ENCODE data around the gene HNRNPLL.
A peak's percentile ranks its signal among the peaks of the same experiment; 100 is the strongest.

HNRNPLL gene

DNA sequence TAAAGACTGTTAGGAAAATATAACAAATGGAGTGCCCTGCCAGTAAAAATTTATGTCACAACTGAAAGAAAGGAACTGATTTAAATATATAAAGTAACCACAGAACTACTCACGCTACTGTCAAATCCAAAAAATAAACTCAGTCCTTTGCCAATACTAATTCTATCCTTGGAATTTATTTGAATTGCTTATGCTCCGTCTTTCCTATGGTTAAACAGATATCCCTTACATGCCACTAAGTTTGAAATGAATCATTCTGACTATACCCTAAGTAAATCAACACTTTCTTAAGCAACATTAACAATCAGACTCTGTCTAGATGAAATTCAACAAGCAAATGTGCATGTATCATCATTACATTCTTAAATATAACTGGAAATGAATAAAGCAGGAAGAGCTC, 9.8 kb downstream of the HNRNPLL start:
- DNase-seq (ENCODE audit: low spot score), result no peak

DNA sequence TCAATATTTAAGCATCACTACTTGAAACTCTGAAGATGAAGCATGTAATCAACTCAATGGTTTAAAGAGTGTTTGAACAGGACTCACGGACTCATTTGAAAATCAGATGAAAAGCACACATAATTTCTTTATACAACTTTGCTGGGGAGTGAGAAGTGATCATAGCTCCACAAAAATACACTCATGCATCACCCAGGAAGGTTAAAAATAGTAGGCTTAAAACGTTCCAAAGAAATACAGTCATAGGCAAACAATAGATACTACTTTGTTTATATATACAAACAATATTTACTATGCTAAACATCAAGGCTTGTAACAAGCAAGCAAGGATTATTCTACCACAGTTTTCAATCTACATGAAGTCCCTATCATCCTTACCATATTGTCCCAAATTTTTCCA, 11.6 kb downstream of the HNRNPLL start:
- DNase-seq (ENCODE audit: low spot score), result no peak

GRCh38 chr2:38590053-38590452, 12.7 kb downstream of the HNRNPLL start:
- DNase-seq (ENCODE audit: low spot score), result no peak

DNA sequence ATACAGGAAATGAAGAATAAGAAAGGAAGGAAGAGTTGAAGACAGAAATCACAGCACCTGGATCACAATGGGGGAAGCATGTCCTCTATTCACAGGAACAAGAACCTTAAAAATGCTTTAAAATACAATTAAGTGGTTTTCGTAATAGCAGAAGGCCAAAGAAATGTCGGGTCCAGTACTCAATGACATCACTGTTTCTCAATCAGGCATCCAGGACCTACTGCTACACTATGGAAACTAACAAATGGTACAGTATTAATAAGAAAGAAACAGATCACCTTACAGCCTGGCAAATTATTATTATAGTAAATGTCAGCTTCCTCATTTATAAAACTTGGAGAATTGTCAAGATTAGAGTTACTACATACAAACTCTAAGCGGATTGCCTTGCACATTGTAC, 15.8 kb downstream of the HNRNPLL start:
- DNase-seq (ENCODE audit: low spot score), result no peak

- no peak for DNase-seq (ENCODE audit: low spot score)
Observed at GRCh38 chr2:38584881-38585280, 17.8 kb downstream of the HNRNPLL start.

- DNase-seq (ENCODE audit: low spot score), result no peak
Observed at GRCh38 chr2:38583994-38584393, 18.7 kb downstream of the HNRNPLL start.

DNA sequence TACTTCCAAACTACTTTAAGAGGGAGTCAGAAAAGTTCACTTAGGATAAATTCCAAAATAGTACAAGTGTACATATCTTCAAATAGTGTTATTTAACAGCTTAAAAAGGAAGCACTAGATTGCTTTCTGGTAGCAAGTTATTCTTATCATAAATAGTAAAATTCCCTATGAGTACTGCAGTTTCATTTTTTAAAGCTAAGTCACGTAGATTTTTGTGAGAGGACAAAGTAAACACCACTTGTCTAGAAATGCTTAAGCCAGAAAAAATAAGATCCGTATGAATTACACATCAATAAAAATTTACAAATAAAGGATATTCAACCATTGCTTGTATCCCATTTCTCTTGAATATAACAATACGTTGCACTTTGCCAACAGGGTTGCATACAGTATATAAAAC, 19.2 kb downstream of the HNRNPLL start:
- DNase-seq (ENCODE audit: low spot score), result no peak

GRCh38 chr2:38581193-38582147, 21.3 kb downstream of the HNRNPLL start:
- DNase-seq (ENCODE audit: low spot score), result peak; percentile 84

DNA sequence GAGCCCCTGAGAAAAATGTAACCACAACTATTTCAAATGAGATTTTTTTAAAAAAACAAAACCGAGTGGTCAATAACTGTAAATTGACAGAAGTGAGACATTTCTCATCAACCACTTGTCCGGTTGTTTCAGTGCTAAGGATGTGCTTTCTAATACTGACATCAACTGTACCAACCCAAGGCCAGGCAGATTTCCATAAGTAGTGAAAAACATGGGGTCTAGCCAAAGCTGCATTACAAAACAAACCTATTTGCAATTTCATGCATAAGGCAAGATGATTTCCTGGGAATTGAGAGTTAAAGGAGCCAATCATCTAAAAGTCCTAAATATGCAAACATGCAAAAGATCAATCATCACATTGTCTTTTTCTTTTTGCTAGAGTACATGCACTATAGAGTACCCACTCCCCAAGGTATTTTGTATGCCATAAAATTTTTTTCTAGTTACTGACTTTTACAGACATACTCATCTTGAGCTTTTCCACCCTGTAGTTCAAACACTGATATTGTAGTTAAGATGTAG, 22.6 kb downstream of the HNRNPLL start:
- no peak for DNase-seq (ENCODE audit: low spot score)

DNA sequence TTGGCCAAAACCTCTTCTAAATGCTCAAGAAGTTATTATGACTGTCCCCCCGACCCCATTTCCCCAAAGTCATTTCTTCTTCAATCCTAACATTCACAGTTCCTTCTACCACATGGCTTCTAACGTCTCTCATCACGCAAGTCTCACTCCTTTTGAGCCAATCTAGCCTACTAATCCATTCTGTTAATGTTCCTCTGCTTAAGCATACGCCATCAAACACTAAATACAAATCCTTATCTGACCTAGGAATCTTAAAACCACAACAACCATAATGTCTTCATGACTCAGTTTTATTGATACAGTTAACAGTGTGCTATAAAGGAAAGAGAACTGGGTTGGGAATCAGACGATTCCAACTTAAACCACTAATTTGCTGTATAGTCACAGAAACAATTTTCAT, 23.9 kb downstream of the HNRNPLL start:
- no peak for DNase-seq (ENCODE audit: low spot score)

DNA sequence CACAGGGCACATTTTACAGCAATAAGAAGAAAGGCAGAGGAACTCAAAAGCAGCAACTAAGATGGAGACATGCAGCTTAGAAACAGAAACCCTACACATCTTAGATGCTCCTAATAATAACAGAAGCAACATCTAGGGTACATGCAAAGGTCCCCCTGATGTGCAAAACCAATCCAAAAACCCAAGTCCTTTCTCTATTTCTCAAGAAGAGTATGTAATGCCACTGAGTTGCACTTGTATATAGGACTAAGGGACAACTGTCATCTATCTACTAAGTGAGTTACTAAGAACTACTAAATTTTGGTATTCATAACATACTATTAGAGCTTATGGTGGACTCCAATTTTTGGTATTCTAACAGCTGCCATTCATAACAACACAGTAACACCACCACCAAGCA, 28.4 kb downstream of the HNRNPLL start:
- DNase-seq (ENCODE audit: low spot score), result no peak

- DNase-seq (ENCODE audit: low spot score), result no peak
Observed at GRCh38 chr2:38572167-38572566, 30.6 kb downstream of the HNRNPLL start.

- DNase-seq (ENCODE audit: low spot score), result no peak
Observed at GRCh38 chr2:38571193-38571592, 31.5 kb downstream of the HNRNPLL start.

DNA sequence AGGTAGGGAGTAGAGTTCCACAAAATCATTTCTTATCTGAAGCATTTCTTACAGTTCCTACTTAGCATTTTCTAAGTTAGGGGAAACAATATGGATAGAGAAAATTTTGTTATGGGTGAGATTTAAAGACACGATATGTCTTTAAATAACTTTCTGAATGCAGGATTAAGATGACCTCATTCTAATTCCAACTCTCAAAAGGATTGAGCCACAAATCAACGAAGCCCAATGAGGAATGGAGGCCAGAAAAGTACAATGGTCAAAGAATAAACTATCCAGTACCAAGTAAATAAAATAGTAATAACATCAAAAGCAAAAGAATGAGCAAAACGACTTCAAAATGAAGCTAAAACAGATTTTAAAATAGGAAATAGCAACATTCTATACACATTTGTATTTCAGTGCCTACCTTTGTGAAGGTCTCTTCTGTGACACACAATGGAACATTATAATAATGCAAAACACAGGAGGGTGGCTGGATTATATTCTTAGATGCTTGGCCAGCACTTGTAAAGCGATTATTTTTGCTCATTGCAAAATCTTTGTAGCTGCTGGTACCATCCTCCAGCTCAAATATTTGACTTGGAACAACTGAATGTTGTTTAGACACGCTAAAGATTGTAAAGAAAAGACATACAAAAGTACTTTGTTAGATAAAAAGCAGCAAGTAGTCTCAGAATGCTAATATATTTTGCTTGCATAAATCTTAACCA, 33.8 kb downstream of the HNRNPLL start:
- DNase-seq (ENCODE audit: low spot score), result no peak

- no peak for DNase-seq (ENCODE audit: low spot score)
Observed at GRCh38 chr2:38565333-38565732, 37.4 kb downstream of the HNRNPLL start.

DNA sequence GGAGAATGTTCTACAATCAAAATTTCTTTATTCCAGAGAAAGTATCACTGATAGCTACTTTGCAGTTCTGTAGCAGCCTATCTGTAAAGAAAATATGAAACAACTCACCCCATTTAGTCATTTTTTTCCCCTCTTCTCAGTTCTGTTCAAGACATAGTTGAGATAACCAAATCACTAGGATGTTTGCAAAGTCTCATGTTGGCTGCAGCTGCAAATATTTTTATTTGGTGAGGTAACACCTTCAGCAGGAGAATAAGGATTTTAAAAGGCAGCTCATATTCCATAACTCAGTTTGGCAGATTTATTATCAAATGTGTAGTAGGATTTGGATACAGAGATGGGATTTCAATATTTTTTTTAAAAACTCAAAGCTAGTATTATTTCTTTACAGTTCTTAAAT, 41.0 kb downstream of the HNRNPLL start:
- DNase-seq (ENCODE audit: low spot score), result no peak

DNA sequence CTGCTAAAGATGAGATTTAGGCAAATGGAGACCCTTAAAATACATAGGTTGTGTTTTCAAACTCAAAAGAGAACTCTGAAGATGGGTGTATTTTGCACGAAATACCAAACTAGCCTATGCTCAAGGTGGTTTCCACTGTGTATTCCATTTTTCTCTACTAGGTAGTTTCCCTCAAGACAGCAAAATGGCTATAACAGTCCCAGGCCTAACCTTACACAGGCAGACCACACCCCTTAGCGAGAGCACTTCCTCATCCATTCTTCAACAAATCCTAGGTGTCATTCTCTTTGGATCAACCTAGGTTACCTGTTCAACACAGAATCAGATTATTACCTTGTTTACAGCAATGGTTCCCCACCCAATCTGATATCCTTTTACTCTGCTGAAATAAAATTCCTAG, 42.6 kb downstream of the HNRNPLL start:
- no peak for DNase-seq (ENCODE audit: low spot score)

- DNase-seq (ENCODE audit: low spot score), result no peak
Observed at GRCh38 chr2:38557981-38558380, 44.7 kb downstream of the HNRNPLL start.

- DNase-seq (ENCODE audit: low spot score), result no peak
Observed at GRCh38 chr2:38557217-38557616, 45.5 kb downstream of the HNRNPLL start.

DNA sequence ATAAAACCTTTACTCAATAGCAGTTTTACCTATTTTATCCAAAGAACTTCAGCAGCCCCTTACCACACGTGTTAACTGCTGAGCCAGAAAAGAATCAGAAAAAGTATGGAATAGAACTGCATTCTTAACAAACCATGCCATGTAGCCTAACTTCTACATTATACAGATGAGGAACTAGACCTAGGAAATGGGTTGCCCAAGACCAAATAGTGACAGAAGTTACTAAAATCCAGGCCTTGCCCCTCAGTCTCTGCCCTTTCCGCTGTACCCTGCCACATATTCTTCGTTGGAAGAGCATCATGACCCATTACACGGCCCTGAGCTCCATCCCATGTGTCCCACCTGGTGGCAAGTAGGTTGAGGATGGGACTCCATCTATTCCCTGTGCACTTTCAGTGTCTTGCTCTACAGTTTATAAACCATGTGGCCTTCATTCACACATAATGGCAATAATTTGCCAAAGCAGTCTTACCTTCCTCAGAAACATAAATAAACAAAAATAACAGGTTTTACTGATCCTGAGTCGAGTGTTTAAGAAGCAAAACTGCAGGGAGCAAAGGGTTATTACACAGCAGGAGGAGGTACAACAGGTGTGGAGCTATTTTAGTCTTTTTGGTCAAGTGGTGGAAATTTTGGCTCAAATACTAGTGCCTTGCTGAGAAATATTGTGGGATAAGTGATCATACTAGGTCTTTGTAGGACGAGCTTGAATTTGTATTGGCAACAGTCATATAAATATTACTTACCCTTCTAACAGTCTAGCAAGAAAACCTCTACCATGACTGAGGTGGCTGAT, 46.5 kb downstream of the HNRNPLL start:
- no peak for DNase-seq (ENCODE audit: low spot score)

GRCh38 chr2:38554973-38555595, 47.6 kb downstream of the HNRNPLL start:
- DNase-seq (ENCODE audit: low spot score), result no peak

DNA sequence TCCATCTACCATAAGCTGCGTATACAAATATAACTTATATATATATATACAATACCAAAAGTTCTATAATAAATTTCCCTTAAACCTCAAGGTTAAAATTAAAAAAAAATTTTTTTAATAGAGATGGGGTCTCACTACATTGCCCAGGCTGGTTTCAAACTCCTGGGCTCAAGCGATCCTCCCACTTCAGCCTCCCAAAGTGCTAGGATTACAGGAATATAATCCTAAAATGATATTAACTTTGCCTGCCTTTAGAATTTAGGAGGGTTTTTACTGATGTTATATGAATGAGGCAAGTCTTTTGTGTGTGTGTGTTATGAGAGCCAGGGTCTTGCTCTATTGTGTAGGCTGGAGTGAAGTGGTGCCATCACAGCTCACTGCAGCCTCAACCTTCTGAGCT, 49.2 kb downstream of the HNRNPLL start:
- no peak for DNase-seq (ENCODE audit: low spot score)

Data from hematopoietic multipotent progenitor cell treated with erythropoietin and hydrocortisone succinate and interleukin-3 and kit ligand, for 17 days (in vitro differentiated cells).